Measurements from ENCODE around the gene COPS9.

The COPS9 gene

DNA sequence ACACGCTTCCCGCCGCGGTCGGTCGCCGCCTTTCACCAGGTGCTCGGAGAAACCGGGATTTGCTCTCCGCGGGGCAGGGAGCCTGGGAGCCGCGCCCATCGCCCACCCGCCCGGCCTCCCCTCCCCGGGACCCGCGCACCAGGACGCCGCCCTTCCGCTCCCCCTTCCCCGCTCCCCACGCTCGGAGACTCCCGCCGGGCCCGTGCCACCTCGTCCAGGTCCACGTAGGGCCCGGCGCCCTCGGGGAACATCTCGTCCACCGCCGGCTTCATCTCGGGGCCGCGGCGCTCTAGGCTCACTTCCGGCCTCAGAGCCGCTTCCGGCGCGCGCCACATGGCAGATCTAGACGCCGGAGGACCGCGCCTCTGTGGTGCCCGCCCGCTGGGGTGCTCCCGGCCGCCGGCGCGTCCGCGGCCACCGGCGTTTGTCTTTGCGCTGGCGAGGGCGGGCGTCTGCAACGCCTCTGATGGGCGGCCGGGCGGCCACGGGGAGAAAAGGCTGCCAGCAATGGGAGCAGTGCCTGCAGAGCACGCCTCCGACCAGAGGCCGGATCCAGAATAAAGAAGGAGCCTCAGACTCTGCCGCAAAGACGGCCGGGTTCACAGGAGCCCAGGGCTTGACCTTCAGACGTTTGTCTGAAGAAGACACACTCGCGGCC lies at the start of gene COPS9:
TSS of gene COPS9 (minus strand) at position 293 of the 658 bp plus-strand sequence. CDS start at position 272, 21 bp downstream.
- no peak for TF ChIP-seq ARNT (IDR thresholded peaks at IDR 0.05)
- TF ChIP-seq L3MBTL2 (conservative IDR thresholded peaks at IDR 0.05), result no peak; the same call in 1 of the 2 replicates
- 0 out of 2 replicates have a peak, but pooled peaks have one; percentile 28 for TF ChIP-seq ELF4 (IDR thresholded peaks at IDR 0.05)
- ChIA-PET POLR2A (no interaction called here), CTCF (no interaction called here)

DNA sequence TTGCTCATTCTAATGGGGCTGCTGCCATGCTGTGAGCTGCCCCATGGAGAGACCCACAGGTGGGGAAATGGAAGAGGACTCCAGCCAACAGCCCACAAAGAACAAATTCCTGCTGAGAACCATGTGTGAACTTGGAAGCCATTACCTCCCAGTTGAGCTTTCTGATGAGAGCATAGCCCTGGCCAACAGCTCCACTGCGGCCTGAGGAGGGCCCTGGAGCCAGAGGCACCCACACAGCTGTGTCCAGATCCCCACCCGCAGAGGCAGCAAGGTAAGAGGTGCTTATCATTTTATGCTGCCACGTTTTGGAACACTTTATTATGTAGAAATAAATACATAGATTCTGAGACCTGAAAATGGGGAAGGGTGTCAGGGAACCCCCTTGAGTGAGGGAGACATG lies 48.6 kb upstream of the COPS9 start:
- ChIA-PET CTCF (no interaction called here), POLR2A (no interaction called here)
- TF ChIP-seq SUZ12 (IDR thresholded peaks at IDR 0.05) (no peak), ELF4 (IDR thresholded peaks at IDR 0.05) (no peak), ARNT (IDR thresholded peaks at IDR 0.05) (no peak), BHLHE40 (IDR thresholded peaks at IDR 0.05; ENCODE audit: borderline replicate concordance) (no peak), CTBP1 (IDR thresholded peaks at IDR 0.05; ENCODE audit: borderline replicate concordance) (no peak), TARDBP (IDR thresholded peaks at IDR 0.05) (no peak), HDGF (IDR thresholded peaks at IDR 0.05; ENCODE audit: borderline replicate concordance) (no peak), FOXA1 (IDR thresholded peaks at IDR 0.05) (no peak), SP1 (IDR thresholded peaks at IDR 0.05) (no peak), L3MBTL2 (conservative IDR thresholded peaks at IDR 0.05) (no peak), LEF1 (IDR thresholded peaks at IDR 0.05; ENCODE audit: borderline replicate concordance) (no peak), NFRKB (IDR thresholded peaks at IDR 0.05) (no peak), FOXK2 (IDR thresholded peaks at IDR 0.05) (no peak), FOXM1 (IDR thresholded peaks at IDR 0.05; ENCODE audit: borderline replicate concordance) (no peak)
- TF ChIP-seq, protein P1, sequence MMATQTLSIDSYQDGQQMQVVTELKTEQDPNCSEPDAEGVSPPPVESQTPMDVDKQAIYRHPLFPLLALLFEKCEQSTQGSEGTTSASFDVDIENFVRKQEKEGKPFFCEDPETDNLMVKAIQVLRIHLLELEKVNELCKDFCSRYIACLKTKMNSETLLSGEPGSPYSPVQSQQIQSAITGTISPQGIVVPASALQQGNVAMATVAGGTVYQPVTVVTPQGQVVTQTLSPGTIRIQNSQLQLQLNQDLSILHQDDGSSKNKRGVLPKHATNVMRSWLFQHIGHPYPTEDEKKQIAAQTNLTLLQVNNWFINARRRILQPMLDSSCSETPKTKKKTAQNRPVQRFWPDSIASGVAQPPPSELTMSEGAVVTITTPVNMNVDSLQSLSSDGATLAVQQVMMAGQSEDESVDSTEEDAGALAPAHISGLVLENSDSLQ (IDR thresholded peaks at IDR 0.05), result no peak
- no peak for DNase-seq (ENCODE audit: extremely low spot score)

More for the DNA sequence above, at the start of gene COPS9:
- peak; percentile 90 for DNase-seq (ENCODE audit: extremely low spot score)

DNA sequence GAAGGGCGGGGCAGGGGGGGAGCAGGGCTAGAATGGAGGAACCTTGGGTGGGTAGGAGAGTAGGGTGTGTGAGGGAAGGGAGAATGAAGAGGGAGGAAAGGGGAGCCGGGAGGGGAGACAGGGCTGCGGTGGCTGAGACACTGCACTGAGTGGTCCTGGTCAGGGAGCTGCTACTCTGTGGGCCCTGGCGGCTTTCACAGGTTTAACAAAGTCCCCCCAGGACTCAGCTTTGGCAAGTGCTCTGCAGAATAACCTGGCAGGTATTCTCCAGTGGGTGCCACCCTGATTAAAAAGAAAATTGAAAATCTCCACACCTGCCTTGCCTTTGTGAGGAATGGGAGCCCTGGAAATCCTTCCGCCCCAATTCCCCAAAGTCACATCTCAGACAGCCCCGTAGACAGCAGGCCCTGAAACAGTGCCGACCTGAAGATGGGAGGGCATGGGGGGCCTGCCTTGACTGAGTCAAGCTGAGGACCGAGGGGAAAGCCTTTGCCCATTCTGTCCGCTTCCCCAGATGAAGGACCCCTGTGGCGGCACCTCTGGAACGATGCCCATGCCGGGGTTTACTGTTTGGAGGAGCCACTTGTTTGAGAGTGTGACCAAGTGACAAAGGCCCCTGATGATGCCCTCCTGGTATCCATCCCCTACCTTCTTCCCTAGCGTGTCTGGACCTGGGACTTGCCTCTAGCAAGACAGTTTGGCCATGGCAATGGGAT lies 47.9 kb upstream of the COPS9 start:
- TF ChIP-seq FOXM1 (IDR thresholded peaks at IDR 0.05; ENCODE audit: borderline replicate concordance), result no peak
- TF ChIP-seq, protein P1 (IDR thresholded peaks at IDR 0.05), result no peak
- TF ChIP-seq CTBP1 (IDR thresholded peaks at IDR 0.05; ENCODE audit: borderline replicate concordance), result no peak
- TF ChIP-seq ZNF384 (IDR thresholded peaks at IDR 0.05), result no peak
- no peak for TF ChIP-seq ARNT (IDR thresholded peaks at IDR 0.05)
- TF ChIP-seq NFRKB (IDR thresholded peaks at IDR 0.05), result no peak
- no peak for TF ChIP-seq SUZ12 (IDR thresholded peaks at IDR 0.05)
- no peak for TF ChIP-seq HDGF (IDR thresholded peaks at IDR 0.05; ENCODE audit: borderline replicate concordance)
- no peak for TF ChIP-seq ELF4 (IDR thresholded peaks at IDR 0.05)
- no peak for TF ChIP-seq SP1 (IDR thresholded peaks at IDR 0.05)
- no peak for TF ChIP-seq BHLHE40 (IDR thresholded peaks at IDR 0.05; ENCODE audit: borderline replicate concordance)
- no peak for TF ChIP-seq FOXK2 (IDR thresholded peaks at IDR 0.05)
- TF ChIP-seq LEF1 (IDR thresholded peaks at IDR 0.05; ENCODE audit: borderline replicate concordance), result no peak
- TF ChIP-seq L3MBTL2 (conservative IDR thresholded peaks at IDR 0.05), result no peak
- no peak for TF ChIP-seq TARDBP (IDR thresholded peaks at IDR 0.05)
- no peak for TF ChIP-seq FOXA1 (IDR thresholded peaks at IDR 0.05)
- POLR2A ChIA-PET, result no interaction called here
- CTCF ChIA-PET, result no interaction called here
- DNase-seq (ENCODE audit: extremely low spot score), result no peak

DNA sequence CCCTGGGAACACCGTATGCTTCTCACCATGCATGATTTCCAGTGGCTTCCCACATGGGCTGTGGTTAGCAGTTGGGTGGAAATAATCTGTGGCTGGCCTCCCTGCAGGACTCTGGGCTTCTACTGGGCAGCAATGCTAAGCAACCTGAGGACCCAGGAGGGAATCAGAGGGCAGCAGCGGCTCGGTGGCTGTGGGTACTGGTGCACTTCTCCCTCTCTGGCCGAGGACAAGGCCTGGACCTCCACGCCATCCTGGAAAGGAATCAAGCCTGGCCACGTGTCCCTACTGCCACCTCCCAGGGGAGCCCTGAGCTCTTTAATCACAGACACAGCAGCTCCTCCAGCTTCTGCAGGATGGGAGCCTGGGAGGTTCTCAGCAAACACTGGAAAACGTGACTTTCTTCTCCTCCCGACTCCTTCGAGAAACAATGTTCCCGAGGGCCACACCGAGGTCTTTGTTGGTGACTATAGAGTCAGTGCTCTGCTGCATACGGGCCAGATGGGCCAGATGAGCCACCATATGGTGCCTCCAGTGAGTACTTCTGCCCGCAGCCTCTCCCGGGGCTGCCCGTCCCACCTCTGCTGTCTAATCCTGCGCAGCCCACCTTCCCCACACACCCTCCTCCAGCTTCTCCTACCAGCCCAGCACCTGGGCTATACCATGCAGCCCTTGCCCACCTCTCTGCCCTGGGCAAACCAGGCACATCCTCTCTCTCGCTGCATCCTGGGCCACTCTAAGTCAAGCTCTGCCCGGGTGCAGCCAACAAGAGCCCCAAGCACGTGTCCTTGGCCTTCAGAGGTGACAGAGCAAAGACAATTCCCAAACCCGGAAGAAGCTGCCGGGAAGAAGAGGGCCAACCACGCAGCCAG lies 47.1 kb upstream of the COPS9 start:
- POLR2A ChIA-PET, result no interaction called here
- TF ChIP-seq HDGF (IDR thresholded peaks at IDR 0.05; ENCODE audit: borderline replicate concordance) (no peak), TARDBP (IDR thresholded peaks at IDR 0.05) (no peak), LEF1 (IDR thresholded peaks at IDR 0.05; ENCODE audit: borderline replicate concordance) (no peak), NFRKB (IDR thresholded peaks at IDR 0.05) (no peak), FOXM1 (IDR thresholded peaks at IDR 0.05; ENCODE audit: borderline replicate concordance) (no peak), ZNF384 (IDR thresholded peaks at IDR 0.05) (no peak), ELF4 (IDR thresholded peaks at IDR 0.05) (no peak), FOXK2 (IDR thresholded peaks at IDR 0.05) (no peak), SUZ12 (IDR thresholded peaks at IDR 0.05) (no peak), L3MBTL2 (conservative IDR thresholded peaks at IDR 0.05) (no peak), CTBP1 (IDR thresholded peaks at IDR 0.05; ENCODE audit: borderline replicate concordance) (no peak), SP1 (IDR thresholded peaks at IDR 0.05) (no peak), ARNT (IDR thresholded peaks at IDR 0.05) (no peak), BHLHE40 (IDR thresholded peaks at IDR 0.05; ENCODE audit: borderline replicate concordance) (no peak), FOXA1 (IDR thresholded peaks at IDR 0.05) (no peak)
- TF ChIP-seq, protein P1 (IDR thresholded peaks at IDR 0.05), result no peak
- CTCF ChIA-PET, result no interaction called here
- no peak for DNase-seq (ENCODE audit: extremely low spot score)

DNA sequence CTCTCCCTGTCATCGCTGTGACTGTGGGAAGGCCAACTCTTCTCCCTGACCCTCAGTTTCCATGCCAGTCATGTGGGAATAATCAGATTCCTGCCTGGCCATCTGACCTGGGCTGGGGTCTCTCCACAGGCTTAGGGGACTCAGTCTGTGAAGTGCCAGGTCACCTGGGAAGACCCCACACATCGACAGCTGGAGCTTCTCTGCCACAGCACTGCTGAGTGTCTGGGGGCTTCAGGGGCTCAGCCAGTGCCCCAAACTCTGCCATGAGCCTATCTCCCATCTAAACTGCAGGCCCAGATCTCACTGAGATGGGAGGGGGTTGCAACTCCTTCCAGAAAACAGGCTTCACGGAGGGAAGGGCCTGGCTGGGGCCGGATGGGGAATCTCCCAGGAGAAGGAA lies 46.4 kb upstream of the COPS9 start:
- TF ChIP-seq HDGF (IDR thresholded peaks at IDR 0.05; ENCODE audit: borderline replicate concordance), result no peak
- TF ChIP-seq CTBP1 (IDR thresholded peaks at IDR 0.05; ENCODE audit: borderline replicate concordance), result no peak
- no peak for TF ChIP-seq SUZ12 (IDR thresholded peaks at IDR 0.05)
- no peak for TF ChIP-seq ELF4 (IDR thresholded peaks at IDR 0.05)
- TF ChIP-seq, protein P1 (IDR thresholded peaks at IDR 0.05), result no peak
- no peak for TF ChIP-seq FOXA1 (IDR thresholded peaks at IDR 0.05)
- no peak for TF ChIP-seq L3MBTL2 (conservative IDR thresholded peaks at IDR 0.05)
- TF ChIP-seq TARDBP (IDR thresholded peaks at IDR 0.05), result no peak
- no peak for TF ChIP-seq FOXK2 (IDR thresholded peaks at IDR 0.05)
- TF ChIP-seq BHLHE40 (IDR thresholded peaks at IDR 0.05; ENCODE audit: borderline replicate concordance), result no peak
- TF ChIP-seq LEF1 (IDR thresholded peaks at IDR 0.05; ENCODE audit: borderline replicate concordance), result no peak
- TF ChIP-seq ZNF384 (IDR thresholded peaks at IDR 0.05), result no peak
- no peak for TF ChIP-seq ARNT (IDR thresholded peaks at IDR 0.05)
- DNase-seq (ENCODE audit: extremely low spot score), result no peak
- ChIA-PET POLR2A (no interaction called here), CTCF (no interaction called here)
